Adrenal gland (tissue), 12 donors: ENCODE measurements around the gene SCIMP. TPM values are rescaled to one million over a fixed set of nuclear protein-coding genes. Genes with fewer than 3 reads are reported as not detected.
A peak's percentile ranks its signal among the peaks of the same experiment; 100 is the strongest.

Experiments used
- DNase-seq, 7 donors: peaks; one replicate each; pipeline ENCODE4 v3.0.0-alpha.2; 2019 to 2020
- H3K27ac ChIP-seq, 5 donors: fragments of 200-600 bp; sonication (generic) in 4 of 5; 1 replicate in 3 of 5; 2 replicates in 2 of 5; pipeline versions ENCODE4 v1.5.1 to v1.8.0; 2016 to 2020; ENCODE audit warnings: mild to moderate bottlenecking in 1 of 5
- H3K27me3 ChIP-seq: fragments of 200-600 bp; 2 replicates; pipeline ENCODE4 v1.8.0; 2021
- H3K36me3 ChIP-seq, 2 donors: fragments of 200-600 bp; replicated peaks in 1 of 2; 1 replicate in 1 of 2; 2 replicates in 1 of 2; pipeline versions ENCODE4 v1.5.1 to v1.8.0; 2018 to 2022
- H3K4me1 ChIP-seq, 2 donors: fragments of 200-600 bp; replicated peaks in 1 of 2; 1 replicate in 1 of 2; 2 replicates in 1 of 2; pipeline versions ENCODE4 v1.5.1 to v1.8.0; 2018 to 2021
- H3K4me3 ChIP-seq, 4 donors: fragments of 200-600 bp; sonication (generic) in 3 of 4; one replicate each; pipeline ENCODE4 v1.5.1; 2016 to 2018
- H3K9me3 ChIP-seq, 3 donors: fragments of 200-600 bp; sonication (generic) in 1 of 3; replicated peaks in 1 of 3; 1 replicate in 2 of 3; 2 replicates in 1 of 3; pipeline versions ENCODE4 v1.5.1 to v1.8.0; 2016 to 2021
- CTCF ChIP-seq, 6 experiments: fragments of 450-650 bp in 4 of 6; fragments of 200-600 bp in 2 of 6; sonication (generic) in 1 of 6; IDR thresholded peaks; 1 replicate in 5 of 6; 2 replicates in 1 of 6; pipeline versions ENCODE4 v1.5.1 to v1.8.0; 2016 to 2021; ENCODE audit warnings: antibody characterized with exemption in 6 of 6, mild to moderate bottlenecking in 2 of 6, moderate library complexity in 1 of 6
- POLR2A ChIP-seq, 2 donors: fragments of 450-650 bp; IDR thresholded peaks; one replicate each; pipeline ENCODE4 v1.6.1; 2017; ENCODE audit warnings: antibody characterized with exemption in 2 of 2, mild to moderate bottlenecking in 2 of 2, moderate library complexity in 1 of 2
- WGBS, 4 donors: extraction: QIAGEN DNeasy Blood & Tissue Kit in 2 of 4; methylation state at CpG; one replicate each; pipeline versions ENCODE4 v1.1.5 to v1.1.7; 2013 to 2017; 5-methylcytosine and 5-hydroxymethylcytosine counted together
- intact Hi-C, 2 donors: fragments of 100-400 bp; cut with DNase I; formaldehyde crosslinking; loops; one replicate each; pipeline versions ENCODE4 v1.14.1 to v1.15.0; 2022 to 2023
- polyA plus RNA-seq, 3 donors: library from polyadenylated mRNA; stranded (reverse); fragments of 200-250 nt in 2 of 3; fragments of 350-450 nt in 1 of 3; fragmentation: Illumina TruSeq in 1 of 3; extraction: RNeasy Lipid Tissue Mini Kit (QIAGEN cat#74804) in 1 of 3; gene quantifications; one replicate each; pipeline ENCODE4 v1.2.3, GENCODE V29; 2013 to 2014
- total RNA-seq, 9 donors: library from RNA; depleted of rRNA in 4 of 9; stranded (reverse); fragments of >200 nt in 4 of 9; fragments of 120-200 nt in 1 of 9; fragmentation: NEBNext Ultra II Directional in 1 of 9; extraction: Animal tissue kit (Norgen Biotek cat#: 25700) in 1 of 9; gene quantifications; one replicate each; pipeline versions ENCODE4 v1.1.0 to v1.2.4, GENCODE V29; 2013 to 2023
- donor health status: healthy with polysubstance abuse.
- donor health status: Bipolar disorder and iron deficiency.
- donor health status: DM: yes; HTN: yes; CAD: no.
- donor health status: DM: no; HTN: no; CAD: no.
- donor health status: DM: no; HTN: no; CAD: no.
- donor health status: DM: yes; HTN: yes; CAD: no.

The SCIMP gene
- total and polyA plus RNA-seq, 12 donors, result 0.94 to 14.2 (median 6.2) TPM

GRCh38 chr17:5281814-5282641 is 47.4 kb upstream of the SCIMP start, which contains the start of gene RABEP1:
Gene RABEP1, plus strand, starts transcription at chr17:5282284. Its CDS starts 203 bp downstream, at chr17:5282487.
- TF ChIP-seq POLR2A (IDR thresholded peaks at IDR 0.05) (peak; percentile 73 to 90), CTCF (IDR thresholded peaks at IDR 0.05) (peak in 5 of 6 experiments; percentile 31 to 60 (median 41))
- H3K4me1 ChIP-seq, result peaks cover 21 to 34% of the 10 kb centered on the region in 2 donors
- H3K9me3 ChIP-seq, result no peaks in the 10 kb centered on the region
- DNase-seq, result peak; percentile 91 to 95 (median 93)
- H3K27me3 ChIP-seq, result no peaks in the 10 kb centered on the region
- H3K4me3 ChIP-seq, result peak within 1 kb of the TSS; percentile 38 to 95 (median 66)
- intact Hi-C loops, result no loop called here
- WGBS, 4 donors, result 1 to 2% (median 2%) methylated on average over 5 to 96 of the region's 98 CpGs
- H3K36me3 ChIP-seq, result no peaks in the 10 kb centered on the region
- peak within 1 kb of the TSS in 4 of 5 donors; percentile 87 to 97 (median 88) for H3K27ac ChIP-seq

GRCh38 chr17:5272322-5272721 is 37.7 kb upstream of the SCIMP start:
- Histone ChIP-seq H3K4me3 (no peak overlapping the region), H3K9me3 (no peaks in the 10 kb centered on the region), H3K27ac (no peak overlapping the region), H3K4me1 (no peaks in the 10 kb centered on the region), H3K36me3 (no peaks in the 10 kb centered on the region), H3K27me3 (no peaks in the 10 kb centered on the region)
- intact Hi-C loops, result no loop called here
- DNase-seq, result no peak
- WGBS, 4 donors, result 67 to 84% (median 80%) methylated on average over 5 to 6 of the region's 6 CpGs
- TF ChIP-seq POLR2A (IDR thresholded peaks at IDR 0.05), result no peak
- TF ChIP-seq CTCF (IDR thresholded peaks at IDR 0.05), result no peak

GRCh38 chr17:5269241-5269960 is 34.7 kb upstream of the SCIMP start:
- DNase-seq, result no peak
- Histone ChIP-seq H3K36me3 (no peaks in the 10 kb centered on the region), H3K9me3 (no peaks in the 10 kb centered on the region), H3K27ac (no peak overlapping the region), H3K4me3 (no peak overlapping the region), H3K4me1 (no peaks in the 10 kb centered on the region), H3K27me3 (no peaks in the 10 kb centered on the region)
- 87 to 94% (median 90%) methylated on average over 4 of the region's 4 CpGs for WGBS, 4 donors
- no peak for TF ChIP-seq CTCF (IDR thresholded peaks at IDR 0.05)
- TF ChIP-seq POLR2A (IDR thresholded peaks at IDR 0.05), result no peak
- intact Hi-C loops, result no loop called here

GRCh38 chr17:5264893-5265292 is 30.2 kb upstream of the SCIMP start:
- Histone ChIP-seq H3K27ac (no peak overlapping the region), H3K27me3 (no peaks in the 10 kb centered on the region), H3K4me1 (no peaks in the 10 kb centered on the region), H3K9me3 (no peaks in the 10 kb centered on the region), H3K36me3 (no peaks in the 10 kb centered on the region), H3K4me3 (no peak overlapping the region)
- DNase-seq, result no peak
- WGBS, 4 donors, result 70 to 78% (median 71%) methylated on average over 3 of the region's 3 CpGs
- TF ChIP-seq POLR2A (IDR thresholded peaks at IDR 0.05), result no peak
- TF ChIP-seq CTCF (IDR thresholded peaks at IDR 0.05), result no peak
- intact Hi-C loops, result no loop called here
